Body of pancreas (tissue), 4 donors: ENCODE results near the gene SLC19A2. TPM values are rescaled to one million over a fixed set of nuclear protein-coding genes. Genes with fewer than 3 reads are reported as not detected.

Experiments used
- ATAC-seq: fragments of 150-250 bp; one replicate; pipeline ENCODE4 v1.9.1; 2016
- DNase-seq, 4 donors: peaks; one replicate each; pipeline ENCODE4 v3.0.0-alpha.2; 2019
- H3K27ac ChIP-seq, 4 donors: fragments of 200-600 bp; sonication (generic); 1 replicate in 3 of 4; 2 replicates in 1 of 4; pipeline versions ENCODE4 v1.5.1 to v1.6.1; 2016 to 2019; ENCODE audit warnings: mild to moderate bottlenecking in 1 of 4, mixed read lengths in 1 of 4, moderate library complexity in 1 of 4
- H3K27me3 ChIP-seq, 2 donors: fragments of 200-600 bp; sonication (generic); one replicate each; pipeline ENCODE4 v1.6.0; 2016; ENCODE audit warnings: mild to moderate bottlenecking in 1 of 2
- H3K36me3 ChIP-seq, 2 donors: fragments of 200-600 bp; sonication (generic); replicated peaks in 1 of 2; 2 replicates each; pipeline ENCODE4 v1.5.1; 2016; ENCODE audit warnings: low read depth in 2 of 2; ENCODE audit not compliant: insufficient read depth in 1 of 2
- H3K4me1 ChIP-seq: fragments of 200-600 bp; sonication (generic); one replicate; pipeline ENCODE4 v1.6.0; 2016
- H3K4me3 ChIP-seq, 2 donors: fragments of 200-600 bp; sonication (generic); 1 replicate in 1 of 2; 2 replicates in 1 of 2; pipeline ENCODE4 v1.5.1; 2016 to 2019
- H3K9me3 ChIP-seq, 3 donors: fragments of 200-600 bp; sonication (generic); 1 replicate in 2 of 3; 2 replicates in 1 of 3; pipeline ENCODE4 v1.5.1; 2016
- CTCF ChIP-seq, 7 experiments: fragments of 450-650 bp in 4 of 7; fragments of 200-600 bp in 3 of 7; sonication (generic) in 3 of 7; IDR thresholded peaks; one replicate each; pipeline ENCODE4 v1.5.1; 2016 to 2019; ENCODE audit warnings: antibody characterized with exemption in 7 of 7
- POLR2A ChIP-seq, 3 donors: fragments of 450-650 bp; IDR thresholded peaks; one replicate each; pipeline ENCODE4 v1.6.1; 2016; ENCODE audit warnings: antibody characterized with exemption in 3 of 3, mild to moderate bottlenecking in 2 of 3
- WGBS, 2 donors: methylation state at CpG; one replicate each; pipeline ENCODE4 v1.1.5; 2017; 5-methylcytosine and 5-hydroxymethylcytosine counted together
- intact Hi-C: fragments of 100-400 bp; cut with DNase I; formaldehyde crosslinking; loops from one replicate; pipeline ENCODE4 v1.15.1; 2023
- total RNA-seq, 2 donors: library from RNA; depleted of rRNA; stranded (reverse); fragments of >200 nt; gene quantifications; one replicate each; pipeline ENCODE4 v1.1.0, GENCODE V29; 2016

SLC19A2 gene
- total RNA-seq, 2 donors from 2014 or later: 15.0 to 18.1 TPM

- H3K27ac ChIP-seq: peak overlapping the region in 1 of 4 donors; percentile 15
- H3K4me1 ChIP-seq: peaks cover 18% of the 10 kb centered on the region
- no peak for TF ChIP-seq POLR2A (IDR thresholded peaks at IDR 0.05)
- TF ChIP-seq CTCF (IDR thresholded peaks at IDR 0.05): no peak
- intact Hi-C loops: no loop called here
- no peak overlapping the region for H3K4me3 ChIP-seq
- DNase-seq: no peak
- no peaks in the 10 kb centered on the region for H3K9me3 ChIP-seq
- 63 to 70% methylated on average over 3 of the region's 3 CpGs for WGBS, 2 donors
- peak; percentile 35 for ATAC-seq
- H3K36me3 ChIP-seq: peaks cover 0 to 9% of the 10 kb centered on the region in 2 donors
- no peaks in the 10 kb centered on the region for H3K27me3 ChIP-seq
These were observed 9.8 kb downstream of the SLC19A2 start for GRCh38 chr1:169475806-169476387.

DNA sequence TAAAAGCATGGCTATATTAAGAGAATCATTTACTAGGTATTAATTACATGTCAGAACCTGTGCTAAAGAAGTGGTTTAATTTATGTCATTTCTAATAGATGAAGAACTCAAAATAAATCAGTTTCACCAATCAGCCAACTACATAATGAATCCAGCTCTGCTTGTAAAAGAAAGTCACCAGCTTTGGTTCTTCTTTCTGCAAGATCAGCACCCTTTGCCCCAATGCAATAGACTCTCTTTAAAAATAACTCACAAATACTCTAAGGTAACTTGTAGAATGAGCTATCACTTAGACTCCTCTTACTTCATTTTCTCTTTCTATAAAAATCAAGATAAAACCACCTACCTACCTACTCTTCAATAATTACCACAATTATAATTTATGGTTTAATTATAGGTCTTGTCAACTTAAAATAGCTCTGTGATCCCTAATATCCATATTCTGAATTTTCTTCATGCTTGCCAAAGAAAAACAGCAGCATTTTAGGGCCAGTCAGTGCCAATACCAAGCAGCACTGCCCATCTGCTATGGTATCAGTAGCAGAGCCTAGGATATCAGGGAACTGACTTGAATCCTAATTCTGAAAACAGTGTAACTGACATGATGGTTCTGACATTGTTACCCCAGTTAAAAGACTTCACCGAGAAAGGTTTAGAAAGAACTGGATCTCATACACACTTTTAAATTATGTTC, 11.3 kb downstream of the SLC19A2 start:
- Histone ChIP-seq H3K27ac (no peak overlapping the region), H3K9me3 (no peaks in the 10 kb centered on the region), H3K4me3 (no peak overlapping the region), H3K27me3 (no peaks in the 10 kb centered on the region), H3K36me3 (peaks cover 0 to 9% of the 10 kb centered on the region in 2 donors), H3K4me1 (peaks cover 9% of the 10 kb centered on the region)
- ATAC-seq (no peak), DNase-seq (no peak)
- WGBS, 2 donors: 93 to 96% methylated on average over 1 of the region's 1 CpG
- no peak for TF ChIP-seq CTCF (IDR thresholded peaks at IDR 0.05)
- TF ChIP-seq POLR2A (IDR thresholded peaks at IDR 0.05): no peak
- intact Hi-C loops: no loop called here

- Histone ChIP-seq H3K4me1 (no peaks in the 10 kb centered on the region), H3K27ac (no peak overlapping the region), H3K36me3 (peaks cover 0 to 11% of the 10 kb centered on the region in 2 donors), H3K4me3 (no peak overlapping the region), H3K9me3 (no peaks in the 10 kb centered on the region), H3K27me3 (no peaks in the 10 kb centered on the region)
- ATAC-seq (no peak), DNase-seq (no peak)
- intact Hi-C loops: no loop called here
- WGBS, 2 donors: 76 to 98% methylated on average over 5 of the region's 5 CpGs
- no peak for TF ChIP-seq POLR2A (IDR thresholded peaks at IDR 0.05)
- TF ChIP-seq CTCF (IDR thresholded peaks at IDR 0.05): no peak
These were observed 12.4 kb downstream of the SLC19A2 start for GRCh38 chr1:169473347-169473746.

DNA sequence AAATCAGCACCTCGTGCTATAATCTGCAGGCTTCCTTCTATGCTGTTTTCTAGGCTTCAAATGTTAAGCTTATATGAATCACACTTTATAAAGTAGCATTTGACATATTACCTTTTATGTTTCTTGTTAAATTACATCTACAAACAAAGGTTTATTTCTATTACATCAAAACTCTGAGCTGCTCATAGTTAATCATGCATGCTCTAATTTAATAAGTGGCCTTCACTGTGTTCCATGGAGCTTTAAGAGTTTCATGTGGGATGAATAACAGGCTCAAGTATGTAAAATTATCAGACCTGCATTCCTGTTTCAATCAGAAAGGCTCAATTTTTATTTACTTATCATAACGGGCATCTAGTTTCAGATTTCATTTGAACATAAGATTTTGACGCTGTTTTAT, 13.0 kb downstream of the SLC19A2 start:
- no peak for DNase-seq
- no peaks in the 10 kb centered on the region for H3K9me3 ChIP-seq
- no peak for ATAC-seq
- no peaks in the 10 kb centered on the region for H3K27me3 ChIP-seq
- no peak for TF ChIP-seq CTCF (IDR thresholded peaks at IDR 0.05)
- TF ChIP-seq POLR2A (IDR thresholded peaks at IDR 0.05): no peak
- WGBS, 2 donors: 62 to 83% methylated on average over 3 of the region's 3 CpGs
- H3K27ac ChIP-seq: no peak overlapping the region
- no peak overlapping the region for H3K4me3 ChIP-seq
- no peaks in the 10 kb centered on the region for H3K4me1 ChIP-seq
- intact Hi-C loops: no loop called here
- H3K36me3 ChIP-seq: peaks cover 0 to 15% of the 10 kb centered on the region in 2 donors

GRCh38 chr1:169468982-169469381, 16.8 kb downstream of the SLC19A2 start:
- Histone ChIP-seq H3K27ac (no peak overlapping the region), H3K27me3 (no peaks in the 10 kb centered on the region), H3K4me1 (no peaks in the 10 kb centered on the region), H3K9me3 (no peaks in the 10 kb centered on the region), H3K4me3 (no peak overlapping the region), H3K36me3 (peaks cover 0 to 10% of the 10 kb centered on the region in 2 donors)
- intact Hi-C loops: no loop called here
- no peak for TF ChIP-seq POLR2A (IDR thresholded peaks at IDR 0.05)
- no peak for TF ChIP-seq CTCF (IDR thresholded peaks at IDR 0.05)
- no peak for DNase-seq
- no peak for ATAC-seq
